Tibial artery (tissue), 4 donors: ENCODE data around the gene PLXNA2.

Source experiments
- DNase-seq, 2 donors: peaks; one replicate each; pipeline ENCODE4 v3.0.0-alpha.2; 2019
- H3K27ac ChIP-seq, 2 donors: fragments of 200-600 bp; sonication (generic) in 1 of 2; 1 replicate in 1 of 2; 2 replicates in 1 of 2; pipeline ENCODE4 v1.5.1; 2018 to 2019; ENCODE audit warnings: mild to moderate bottlenecking in 1 of 2
- H3K27me3 ChIP-seq, 2 donors: fragments of 200-600 bp; sonication (generic) in 1 of 2; one replicate each; pipeline versions ENCODE4 v1.5.1 to v1.6.0; 2016 to 2019
- H3K36me3 ChIP-seq, 3 donors: fragments of 200-600 bp; sonication (generic) in 2 of 3; one replicate each; pipeline ENCODE4 v1.5.1; 2016 to 2019; ENCODE audit warnings: mild to moderate bottlenecking in 2 of 3
- H3K4me1 ChIP-seq, 4 donors: fragments of 200-600 bp; sonication (generic) in 2 of 4; 1 replicate in 3 of 4; 2 replicates in 1 of 4; pipeline ENCODE4 v1.5.1; 2016 to 2019
- H3K4me3 ChIP-seq, 2 donors: fragments of 200-600 bp; sonication (generic) in 1 of 2; 1 replicate in 1 of 2; 2 replicates in 1 of 2; pipeline ENCODE4 v1.5.1; 2018 to 2019; ENCODE audit warnings: mild to moderate bottlenecking in 2 of 2
- H3K9me3 ChIP-seq, 3 donors: fragments of 200-600 bp; sonication (generic) in 1 of 3; one replicate each; pipeline ENCODE4 v1.5.1; 2016 to 2019
- CTCF ChIP-seq, 2 experiments: fragments of 200-600 bp in 1 of 2; fragments of 450-650 bp in 1 of 2; IDR thresholded peaks; one replicate each; pipeline ENCODE4 v1.5.1; 2017 to 2019; ENCODE audit warnings: antibody characterized with exemption in 2 of 2, mild to moderate bottlenecking in 1 of 2, moderate library complexity in 1 of 2
- intact Hi-C: fragments of 100-400 bp; cut with DNase I; formaldehyde crosslinking; loops from one replicate; pipeline ENCODE4 v1.15.0; 2023; ENCODE audit warnings: low total_unique reads

The PLXNA2 gene

GRCh38 chr1:208111646-208112190, 132.5 kb downstream of the PLXNA2 start:
- no peaks in the 10 kb centered on the region for H3K36me3 ChIP-seq
- no peak for DNase-seq
- intact Hi-C loops = no loop called here
- no peaks in the 10 kb centered on the region for H3K27me3 ChIP-seq
- peaks cover 0 to 11% (median 4%) of the 10 kb centered on the region in 4 donors for H3K4me1 ChIP-seq
- no peaks in the 10 kb centered on the region for H3K9me3 ChIP-seq
- no peak overlapping the region for H3K4me3 ChIP-seq
- no peak for TF ChIP-seq CTCF (IDR thresholded peaks at IDR 0.05)
- no peak overlapping the region for H3K27ac ChIP-seq

- Histone ChIP-seq H3K4me1 (peaks cover 0 to 11% (median 4%) of the 10 kb centered on the region in 4 donors), H3K27me3 (no peaks in the 10 kb centered on the region), H3K4me3 (no peak overlapping the region), H3K27ac (no peak overlapping the region), H3K36me3 (no peaks in the 10 kb centered on the region), H3K9me3 (no peaks in the 10 kb centered on the region)
- TF ChIP-seq CTCF (IDR thresholded peaks at IDR 0.05) = no peak
- intact Hi-C loops = no loop called here
- DNase-seq = no peak
Observed at GRCh38 chr1:208110296-208110695, 133.9 kb downstream of the PLXNA2 start.

- intact Hi-C loops = no loop called here
- no peaks in the 10 kb centered on the region for H3K27me3 ChIP-seq
- H3K36me3 ChIP-seq = peaks cover 0 to 7% (median under 1%) of the 10 kb centered on the region in 3 donors
- H3K9me3 ChIP-seq = no peaks in the 10 kb centered on the region
- H3K4me3 ChIP-seq = no peak overlapping the region
- TF ChIP-seq CTCF (IDR thresholded peaks at IDR 0.05) = no peak
- peaks cover 0 to 11% (median 4%) of the 10 kb centered on the region in 4 donors for H3K4me1 ChIP-seq
- H3K27ac ChIP-seq = no peak overlapping the region
- DNase-seq = no peak
Observed at GRCh38 chr1:208108646-208109330, 135.4 kb downstream of the PLXNA2 start.

GRCh38 chr1:208108213-208108608, 136.0 kb downstream of the PLXNA2 start:
- Histone ChIP-seq H3K36me3 (peaks cover 0 to 7% (median 6%) of the 10 kb centered on the region in 3 donors), H3K27me3 (no peaks in the 10 kb centered on the region), H3K4me1 (peaks cover 0 to 11% (median 4%) of the 10 kb centered on the region in 4 donors), H3K4me3 (no peak overlapping the region), H3K9me3 (no peaks in the 10 kb centered on the region), H3K27ac (no peak overlapping the region)
- no peak for DNase-seq
- intact Hi-C loops = no loop called here
- no peak for TF ChIP-seq CTCF (IDR thresholded peaks at IDR 0.05)

- intact Hi-C loops = no loop called here
- Histone ChIP-seq H3K27ac (no peak overlapping the region), H3K4me1 (peaks cover 0 to 11% (median 4%) of the 10 kb centered on the region in 4 donors), H3K36me3 (peaks cover 0 to 7% (median 6%) of the 10 kb centered on the region in 3 donors), H3K27me3 (no peaks in the 10 kb centered on the region), H3K9me3 (no peaks in the 10 kb centered on the region), H3K4me3 (no peak overlapping the region)
- no peak for TF ChIP-seq CTCF (IDR thresholded peaks at IDR 0.05)
- DNase-seq = peak in 1 of 2 donors; percentile 48
Observed at GRCh38 chr1:208107425-208108212, 136.6 kb downstream of the PLXNA2 start.
